ENCODE measurements around the gene LAMTOR3.

Gene LAMTOR3

GRCh38 chr4:99885063-99885664 lies 9.1 kb downstream of the LAMTOR3 start:
- H3K27me3 ChIP-seq (ENCODE audit: low read length): no peaks in the 10 kb centered on the region
- H4K20me1 ChIP-seq (ENCODE audit: low read depth, low read length): no peaks in the 10 kb centered on the region
- TF ChIP-seq, protein P1, sequence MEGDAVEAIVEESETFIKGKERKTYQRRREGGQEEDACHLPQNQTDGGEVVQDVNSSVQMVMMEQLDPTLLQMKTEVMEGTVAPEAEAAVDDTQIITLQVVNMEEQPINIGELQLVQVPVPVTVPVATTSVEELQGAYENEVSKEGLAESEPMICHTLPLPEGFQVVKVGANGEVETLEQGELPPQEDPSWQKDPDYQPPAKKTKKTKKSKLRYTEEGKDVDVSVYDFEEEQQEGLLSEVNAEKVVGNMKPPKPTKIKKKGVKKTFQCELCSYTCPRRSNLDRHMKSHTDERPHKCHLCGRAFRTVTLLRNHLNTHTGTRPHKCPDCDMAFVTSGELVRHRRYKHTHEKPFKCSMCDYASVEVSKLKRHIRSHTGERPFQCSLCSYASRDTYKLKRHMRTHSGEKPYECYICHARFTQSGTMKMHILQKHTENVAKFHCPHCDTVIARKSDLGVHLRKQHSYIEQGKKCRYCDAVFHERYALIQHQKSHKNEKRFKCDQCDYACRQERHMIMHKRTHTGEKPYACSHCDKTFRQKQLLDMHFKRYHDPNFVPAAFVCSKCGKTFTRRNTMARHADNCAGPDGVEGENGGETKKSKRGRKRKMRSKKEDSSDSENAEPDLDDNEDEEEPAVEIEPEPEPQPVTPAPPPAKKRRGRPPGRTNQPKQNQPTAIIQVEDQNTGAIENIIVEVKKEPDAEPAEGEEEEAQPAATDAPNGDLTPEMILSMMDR (IDR thresholded peaks at IDR 0.05; ENCODE audit: insufficient read depth, low read length, poor library complexity, severe bottlenecking): no peak
- no peak for TF ChIP-seq EZH2phosphoT487 (conservative IDR thresholded peaks at IDR 0.05; ENCODE audit: low read length)
- H3K4me3 ChIP-seq (ENCODE audit: insufficient read depth, low read length, poor library complexity, severe bottlenecking): no peak overlapping the region
- H3K9me3 ChIP-seq (ENCODE audit: insufficient read depth, low read length): no peaks in the 10 kb centered on the region
- H3F3A ChIP-seq (ENCODE audit: insufficient read depth): 0 out of 2 replicates have a peak, but pooled peaks cover 6% of the 10 kb centered on the region
- no peaks in the 10 kb centered on the region for H3K9me2 ChIP-seq (replicated peaks; ENCODE audit: insufficient read depth, low read length)
- no peak overlapping the region for H3K4me2 ChIP-seq (ENCODE audit: low read depth, low read length, poor library complexity, severe bottlenecking)
- no peak overlapping the region for H3K27ac ChIP-seq (ENCODE audit: low read depth, low read length)
- H3K36me3 ChIP-seq (ENCODE audit: low read length): no peaks in the 10 kb centered on the region; the same call in 1 of the 2 replicates
- 0 out of 2 replicates have a peak, but pooled peaks cover 6% of the 10 kb centered on the region for H3K79me2 ChIP-seq (ENCODE audit: insufficient read depth, low read length)
- H3K9ac ChIP-seq (ENCODE audit: low read length): no peak overlapping the region
- no peak overlapping the region for H2AFZ ChIP-seq (ENCODE audit: low read depth, low read length, severe bottlenecking)

- H3K79me2 ChIP-seq (ENCODE audit: insufficient read depth, low read length): no peaks in the 10 kb centered on the region
- no peak overlapping the region for H3K9ac ChIP-seq (ENCODE audit: low read length)
- H3K9me2 ChIP-seq (replicated peaks; ENCODE audit: insufficient read depth, low read length): no peaks in the 10 kb centered on the region
- no peak overlapping the region for H3K4me2 ChIP-seq (ENCODE audit: low read depth, low read length, poor library complexity, severe bottlenecking)
- no peaks in the 10 kb centered on the region for H3F3A ChIP-seq (ENCODE audit: insufficient read depth)
- H2AFZ ChIP-seq (ENCODE audit: low read depth, low read length, severe bottlenecking): no peak overlapping the region
- H4K20me1 ChIP-seq (ENCODE audit: low read depth, low read length): no peaks in the 10 kb centered on the region
- no peaks in the 10 kb centered on the region for H3K9me3 ChIP-seq (ENCODE audit: insufficient read depth, low read length)
- no peaks in the 10 kb centered on the region; the same call in 1 of the 2 replicates for H3K36me3 ChIP-seq (ENCODE audit: low read length)
- H3K27me3 ChIP-seq (ENCODE audit: low read length): no peaks in the 10 kb centered on the region
- TF ChIP-seq EZH2phosphoT487 (conservative IDR thresholded peaks at IDR 0.05; ENCODE audit: low read length): no peak
- TF ChIP-seq, protein P1 (IDR thresholded peaks at IDR 0.05; ENCODE audit: insufficient read depth, low read length, poor library complexity, severe bottlenecking): no peak
- no peak overlapping the region for H3K4me3 ChIP-seq (ENCODE audit: insufficient read depth, low read length, poor library complexity, severe bottlenecking)
- H3K27ac ChIP-seq (ENCODE audit: low read depth, low read length): no peak overlapping the region
Measured at GRCh38 chr4:99879458-99879857, 14.8 kb downstream of the LAMTOR3 start.

- no peak for TF ChIP-seq EZH2phosphoT487 (conservative IDR thresholded peaks at IDR 0.05; ENCODE audit: low read length)
- TF ChIP-seq, protein P1 (IDR thresholded peaks at IDR 0.05; ENCODE audit: insufficient read depth, low read length, poor library complexity, severe bottlenecking): no peak
Measured at GRCh38 chr4:99878604-99879003, 15.6 kb downstream of the LAMTOR3 start.

More at GRCh38 chr4:99878604-99879003, 15.6 kb downstream of the LAMTOR3 start:
- Histone ChIP-seq H3K36me3 (ENCODE audit: low read length) (no peaks in the 10 kb centered on the region; the same call in 1 of the 2 replicates), H3F3A (ENCODE audit: insufficient read depth) (no peaks in the 10 kb centered on the region), H4K20me1 (ENCODE audit: low read depth, low read length) (no peaks in the 10 kb centered on the region), H3K79me2 (ENCODE audit: insufficient read depth, low read length) (no peaks in the 10 kb centered on the region), H3K9me3 (ENCODE audit: insufficient read depth, low read length) (no peaks in the 10 kb centered on the region), H3K4me3 (ENCODE audit: insufficient read depth, low read length, poor library complexity, severe bottlenecking) (no peak overlapping the region), H3K27ac (ENCODE audit: low read depth, low read length) (no peak overlapping the region), H3K27me3 (ENCODE audit: low read length) (no peaks in the 10 kb centered on the region), H2AFZ (ENCODE audit: low read depth, low read length, severe bottlenecking) (no peak overlapping the region), H3K4me2 (ENCODE audit: low read depth, low read length, poor library complexity, severe bottlenecking) (no peak overlapping the region), H3K9me2 (replicated peaks; ENCODE audit: insufficient read depth, low read length) (no peaks in the 10 kb centered on the region), H3K9ac (ENCODE audit: low read length) (no peak overlapping the region)

All from SU-DHL-6 (cell line).